Measurements from ENCODE around the gene MARCHF10.

Gene MARCHF10

DNA sequence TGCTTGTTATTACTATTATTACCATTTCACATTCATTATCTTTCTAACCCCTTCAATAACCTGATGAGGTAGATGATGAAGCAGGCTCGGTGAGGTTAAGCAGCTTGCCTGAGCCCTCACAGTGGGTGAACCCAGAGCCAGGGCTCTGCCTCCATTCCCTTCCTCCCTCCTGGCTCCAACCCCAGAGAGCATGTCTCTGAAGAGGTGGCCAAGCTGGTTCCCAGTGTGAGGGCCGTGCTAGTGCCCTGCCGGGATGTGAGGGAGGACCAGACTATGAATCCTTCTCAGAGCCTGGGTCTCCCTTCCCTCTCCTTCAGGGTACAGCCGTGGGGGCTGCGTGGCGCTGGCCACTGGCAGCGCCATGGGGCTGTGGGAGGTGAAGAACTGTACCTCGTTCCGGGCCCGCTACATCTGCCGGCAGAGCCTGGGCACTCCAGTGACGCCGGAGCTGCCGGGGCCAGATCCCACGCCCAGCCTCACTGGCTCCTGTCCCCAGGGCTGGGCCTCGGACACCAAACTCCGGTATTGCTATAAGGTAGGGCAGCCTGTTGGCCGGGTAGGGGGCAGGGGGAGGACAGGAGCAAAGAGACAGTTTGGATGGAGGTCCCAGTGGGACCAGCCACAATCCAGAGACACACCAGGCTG is 131.0 kb downstream of the MARCHF10 start:
- no peak for DNase-seq (ENCODE audit: low spot score)

DNA sequence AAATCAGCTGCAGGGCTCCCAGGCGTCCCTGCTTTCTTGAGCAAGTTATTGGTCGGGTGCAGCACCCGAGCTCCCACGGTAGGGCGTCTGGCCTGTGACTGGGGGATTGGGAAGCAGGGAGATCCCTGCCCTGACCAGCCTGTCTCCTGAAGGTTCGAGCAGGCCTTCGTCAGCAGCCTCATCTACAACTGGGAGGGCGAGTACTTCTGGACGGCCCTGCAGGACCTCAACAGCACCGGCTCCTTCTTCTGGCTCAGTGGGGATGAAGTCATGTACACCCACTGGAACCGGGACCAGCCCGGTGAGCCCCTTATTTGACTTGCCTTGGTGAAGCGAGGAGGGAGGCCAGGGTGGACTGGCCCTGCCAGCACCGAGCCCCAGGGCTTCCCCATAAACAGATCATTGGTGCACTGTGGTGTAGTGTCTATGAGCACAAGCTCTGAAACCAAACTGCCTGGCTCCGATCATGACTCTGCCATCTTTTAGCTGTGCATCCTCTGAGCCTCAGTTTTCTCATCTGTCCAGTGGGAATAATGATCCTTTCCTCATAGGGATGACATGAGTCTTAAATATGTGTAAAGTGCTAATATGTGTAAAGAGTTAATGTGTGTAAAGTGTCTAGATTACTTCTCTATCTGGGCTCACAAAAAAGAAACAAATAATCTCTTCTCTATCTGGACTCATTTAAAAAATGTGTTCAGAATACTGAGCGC is 131.7 kb downstream of the MARCHF10 start:
- no peak for DNase-seq (ENCODE audit: low spot score)

DNA sequence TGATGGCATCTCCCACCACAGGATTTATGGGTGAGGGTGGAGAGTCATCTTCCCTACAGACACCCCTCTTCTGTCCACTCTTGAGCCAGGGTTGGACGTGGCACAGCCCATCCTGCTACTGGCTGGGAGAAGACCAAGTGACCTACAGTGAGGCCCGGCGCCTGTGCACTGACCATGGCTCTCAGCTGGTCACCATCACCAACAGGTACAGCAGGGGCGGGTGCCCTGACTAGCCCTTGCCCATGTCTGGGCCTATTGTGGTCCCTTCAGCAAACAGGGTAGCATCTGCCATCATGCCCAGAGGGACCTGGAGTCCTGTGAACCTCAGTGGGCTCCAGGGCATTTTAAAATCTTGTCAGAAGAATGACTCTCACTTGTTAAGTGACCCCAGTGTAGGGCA is 132.4 kb downstream of the MARCHF10 start:
- DNase-seq (ENCODE audit: low spot score) = no peak

DNA sequence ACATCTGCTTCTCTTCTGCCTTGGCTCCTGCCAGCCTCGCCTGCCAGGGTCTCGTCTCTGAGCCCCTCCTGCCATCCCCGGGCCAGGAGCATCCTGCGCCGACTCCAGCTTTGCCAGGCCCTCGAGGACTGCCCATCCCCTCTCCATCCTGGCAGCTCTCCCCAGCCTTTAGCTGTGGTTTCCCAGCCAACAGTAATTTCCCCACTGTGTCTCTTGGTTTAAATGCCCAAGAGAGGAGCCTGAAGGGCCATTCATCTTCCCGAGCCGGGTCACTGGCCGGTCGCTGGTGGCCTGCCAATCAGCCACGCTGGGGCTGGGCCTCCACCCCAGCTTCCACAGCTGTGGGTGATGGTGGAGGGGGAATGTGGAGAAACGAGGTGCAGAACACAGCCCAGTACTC is 132.9 kb downstream of the MARCHF10 start:
- no peak for DNase-seq (ENCODE audit: low spot score)

DNA sequence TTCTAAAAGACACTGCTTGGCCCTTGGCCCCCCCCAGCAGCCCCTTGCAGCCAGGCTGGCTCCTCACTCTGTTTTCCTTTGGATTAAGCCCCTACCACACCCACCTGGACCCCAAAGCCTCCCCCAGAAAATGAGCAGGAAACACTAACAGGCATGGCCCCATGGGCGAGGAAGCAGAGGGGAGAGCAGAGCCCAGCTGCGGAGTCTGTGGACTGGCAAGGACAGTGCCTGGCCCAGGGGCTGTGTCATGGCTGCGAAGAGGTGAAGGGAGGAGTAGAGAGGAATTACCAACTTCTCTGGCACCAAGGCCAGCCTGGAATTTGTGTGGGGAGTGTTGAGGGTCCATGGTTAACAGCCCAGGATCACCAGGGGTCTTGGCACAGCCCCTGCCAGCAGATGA is 133.3 kb downstream of the MARCHF10 start:
- DNase-seq (ENCODE audit: low spot score) = no peak

DNA sequence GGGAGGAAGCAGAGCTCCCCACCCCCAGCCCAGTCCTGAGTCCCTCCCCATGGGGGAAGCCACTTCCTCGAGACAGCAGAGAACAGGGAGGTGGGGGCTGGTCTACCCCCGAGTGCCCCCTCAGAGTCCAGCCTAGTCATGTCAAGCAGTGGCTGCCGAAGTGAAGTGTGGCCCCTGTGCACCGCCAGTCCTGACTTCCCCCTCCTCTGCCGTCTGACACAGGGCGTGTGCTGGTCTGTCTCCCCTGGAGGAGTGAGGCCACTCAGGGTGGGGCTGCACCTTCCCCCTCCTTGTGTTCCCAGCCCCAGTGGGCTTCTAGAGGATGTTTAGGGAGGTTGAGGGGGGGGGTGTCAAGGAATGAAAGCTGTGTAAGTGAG is 133.8 kb downstream of the MARCHF10 start:
- DNase-seq (ENCODE audit: low spot score) = no peak

DNA sequence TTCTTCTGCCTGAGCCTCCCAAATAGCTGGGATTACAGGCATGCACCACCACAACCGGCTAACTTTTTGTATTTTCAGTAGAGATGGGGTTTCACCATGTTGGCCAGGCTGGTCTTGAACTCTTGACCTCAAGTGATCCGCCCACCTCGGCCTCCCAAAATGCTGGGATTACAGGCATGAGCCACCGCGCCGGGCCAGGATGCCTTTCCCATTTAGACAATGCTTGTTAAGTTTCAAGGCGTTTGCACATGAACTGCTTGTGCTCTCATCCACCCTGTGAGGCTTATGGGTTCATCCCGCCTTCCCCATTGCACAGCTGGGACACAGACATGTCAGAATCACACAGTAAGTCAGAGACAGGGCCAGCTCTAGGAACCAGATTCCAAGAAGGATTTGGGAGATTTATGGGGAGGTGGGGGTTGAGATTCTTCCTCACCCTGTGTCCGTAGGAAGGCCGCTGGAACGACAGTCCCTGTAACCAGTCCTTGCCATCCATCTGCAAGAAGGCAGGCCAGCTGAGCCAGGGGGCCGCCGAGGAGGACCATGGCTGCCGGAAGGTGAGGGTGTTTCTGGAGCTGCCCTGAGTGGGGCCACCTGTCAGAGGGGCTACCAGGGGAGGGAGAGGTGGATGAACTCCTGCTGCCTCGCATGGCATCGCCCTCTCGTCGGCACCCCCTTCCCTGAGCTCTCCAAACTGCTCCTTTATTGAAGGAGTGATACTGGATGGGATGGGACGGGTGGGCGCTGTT is 134.3 kb downstream of the MARCHF10 start:
- DNase-seq (ENCODE audit: low spot score) = no peak

DNA sequence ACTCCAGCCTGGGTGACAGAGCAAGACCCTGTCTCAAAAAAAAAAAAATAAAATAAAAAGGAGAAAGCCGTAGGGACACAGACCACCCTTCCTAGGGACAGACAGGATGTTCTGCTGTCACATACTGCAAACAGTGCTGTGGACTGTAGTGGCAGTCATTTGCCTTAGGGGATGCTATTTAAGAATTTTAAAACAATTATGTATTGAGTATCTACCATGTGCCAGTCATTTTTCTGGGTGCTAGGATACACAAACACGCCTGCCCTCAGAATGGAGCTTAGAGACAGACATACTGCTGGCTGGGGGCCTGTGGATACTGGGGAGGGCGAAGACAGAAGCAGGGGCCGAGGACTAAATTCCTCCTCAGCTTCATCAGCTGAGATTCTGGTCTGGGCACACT is 135.2 kb downstream of the MARCHF10 start:
- no peak for DNase-seq (ENCODE audit: low spot score)

DNA sequence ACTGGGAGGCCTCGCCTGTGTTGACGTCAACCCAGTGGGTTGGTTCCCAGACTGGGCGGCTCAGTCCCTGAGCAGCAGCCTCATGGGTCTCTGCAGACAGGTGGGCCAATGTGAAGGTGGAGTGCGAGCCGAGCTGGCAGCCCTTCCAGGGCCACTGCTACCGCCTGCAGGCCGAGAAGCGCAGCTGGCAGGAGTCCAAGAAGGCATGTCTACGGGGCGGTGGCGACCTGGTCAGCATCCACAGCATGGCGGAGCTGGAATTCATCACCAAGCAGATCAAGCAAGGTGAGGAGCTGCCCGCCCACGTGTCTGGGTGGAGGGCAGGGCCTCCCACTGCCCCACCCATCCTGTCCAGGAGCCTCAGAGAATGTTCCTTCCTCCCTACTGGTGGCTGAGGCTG is 136.6 kb downstream of the MARCHF10 start:
- DNase-seq (ENCODE audit: low spot score) = no peak

DNA sequence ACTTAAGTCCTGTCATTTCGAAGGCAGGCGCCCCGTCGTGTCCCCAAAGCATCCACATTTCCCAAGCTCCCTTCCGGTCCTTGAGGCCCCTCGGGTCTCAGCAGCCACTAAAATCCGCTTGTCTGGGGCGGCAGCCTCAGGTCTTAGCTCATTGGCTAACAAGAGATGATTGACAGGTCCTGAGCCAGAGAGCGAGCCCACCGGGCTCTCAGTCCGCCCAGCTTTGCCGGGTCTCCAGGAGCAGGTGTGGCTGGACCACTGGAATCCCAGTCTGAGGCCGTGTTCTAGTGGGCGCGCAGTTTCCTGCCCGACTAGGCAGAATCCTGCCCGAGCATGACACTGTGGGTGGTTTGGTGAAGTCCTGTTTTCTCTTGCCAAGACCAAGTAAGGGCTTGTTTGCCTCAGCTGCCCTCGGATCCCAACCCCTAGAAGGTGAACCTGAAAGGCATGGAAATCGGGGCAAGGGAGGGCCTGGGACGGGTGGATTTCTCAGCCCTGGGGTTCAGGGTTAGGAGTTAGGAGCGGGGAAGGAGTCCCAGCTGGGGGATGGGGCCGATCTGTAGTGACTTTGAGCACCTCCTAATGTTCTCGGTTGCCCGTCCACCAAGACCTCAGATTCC is 137.8 kb downstream of the MARCHF10 start:
- DNase-seq (ENCODE audit: low spot score) = no peak

DNA sequence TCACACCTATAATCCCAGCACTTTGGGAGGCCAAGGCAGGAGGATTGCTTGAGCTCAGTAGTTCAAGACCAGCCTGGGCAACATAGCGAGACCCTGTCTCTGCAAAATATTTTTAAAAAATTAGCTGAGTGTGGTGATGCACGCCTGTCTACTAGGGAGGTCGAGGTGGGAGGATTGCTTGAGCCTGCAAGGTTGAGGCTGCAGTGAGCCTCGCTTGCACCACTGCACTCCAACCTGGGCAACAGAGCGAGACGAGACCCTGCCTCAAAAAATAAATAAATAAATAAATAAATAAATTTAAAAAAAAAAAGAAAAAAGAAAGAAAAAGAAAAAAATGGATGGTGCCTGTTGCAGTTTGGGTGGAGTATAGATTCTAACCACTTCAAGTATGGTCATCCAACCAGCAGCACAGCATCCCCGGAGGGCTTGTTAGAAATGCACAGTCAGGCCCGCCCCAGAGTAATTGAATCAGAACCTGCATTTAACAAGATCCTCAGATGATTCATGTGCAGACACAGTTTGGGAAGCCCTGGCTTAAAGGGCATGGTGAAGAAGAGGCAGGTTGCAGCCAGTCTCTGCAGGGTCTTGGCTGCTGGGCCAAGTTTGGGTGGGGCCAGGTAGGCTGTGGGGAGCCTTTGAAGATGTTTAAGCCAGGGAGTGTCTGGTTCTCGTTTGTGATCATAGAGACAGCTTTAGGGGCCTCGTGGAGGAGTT is 139.9 kb downstream of the MARCHF10 start:
- DNase-seq (ENCODE audit: low spot score) = peak; percentile 41

DNA sequence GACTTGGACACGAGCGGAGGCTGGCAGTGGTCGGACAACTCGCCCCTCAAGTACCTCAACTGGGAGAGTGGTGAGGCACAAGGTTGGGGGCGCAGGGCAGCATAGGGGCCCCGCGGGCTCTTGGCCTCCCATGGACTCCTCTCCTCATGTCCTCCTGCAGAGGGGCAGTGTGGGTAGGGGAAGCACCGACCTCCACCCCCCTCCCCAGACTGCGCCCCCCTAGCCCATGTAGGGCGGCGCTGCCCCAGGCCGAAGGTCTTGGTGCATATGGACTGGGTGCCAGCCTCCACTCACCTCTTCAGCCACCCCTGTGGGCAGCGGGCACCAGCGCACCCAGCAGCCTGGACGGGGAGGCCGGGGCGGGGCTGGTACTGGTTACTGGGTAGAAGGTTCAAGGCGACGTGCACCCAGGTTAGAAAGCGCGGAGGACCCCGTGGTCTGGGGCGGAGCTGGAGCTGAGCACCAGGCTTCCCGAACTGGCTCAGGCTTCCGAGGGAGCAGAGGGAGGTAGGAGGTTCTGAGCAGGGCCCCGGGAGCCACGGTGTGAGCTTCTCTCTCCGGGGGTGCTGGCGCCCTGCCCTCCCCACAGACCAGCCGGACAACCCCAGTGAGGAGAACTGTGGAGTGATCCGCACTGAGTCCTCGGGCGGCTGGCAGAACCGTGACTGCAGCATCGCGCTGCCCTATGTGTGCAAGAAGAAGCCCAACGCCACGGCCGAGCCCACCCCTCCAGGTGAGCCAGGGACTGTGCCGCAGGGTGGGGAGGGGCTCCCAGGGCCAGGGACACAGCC is 141.1 kb downstream of the MARCHF10 start:
- no peak for DNase-seq (ENCODE audit: low spot score)

DNA sequence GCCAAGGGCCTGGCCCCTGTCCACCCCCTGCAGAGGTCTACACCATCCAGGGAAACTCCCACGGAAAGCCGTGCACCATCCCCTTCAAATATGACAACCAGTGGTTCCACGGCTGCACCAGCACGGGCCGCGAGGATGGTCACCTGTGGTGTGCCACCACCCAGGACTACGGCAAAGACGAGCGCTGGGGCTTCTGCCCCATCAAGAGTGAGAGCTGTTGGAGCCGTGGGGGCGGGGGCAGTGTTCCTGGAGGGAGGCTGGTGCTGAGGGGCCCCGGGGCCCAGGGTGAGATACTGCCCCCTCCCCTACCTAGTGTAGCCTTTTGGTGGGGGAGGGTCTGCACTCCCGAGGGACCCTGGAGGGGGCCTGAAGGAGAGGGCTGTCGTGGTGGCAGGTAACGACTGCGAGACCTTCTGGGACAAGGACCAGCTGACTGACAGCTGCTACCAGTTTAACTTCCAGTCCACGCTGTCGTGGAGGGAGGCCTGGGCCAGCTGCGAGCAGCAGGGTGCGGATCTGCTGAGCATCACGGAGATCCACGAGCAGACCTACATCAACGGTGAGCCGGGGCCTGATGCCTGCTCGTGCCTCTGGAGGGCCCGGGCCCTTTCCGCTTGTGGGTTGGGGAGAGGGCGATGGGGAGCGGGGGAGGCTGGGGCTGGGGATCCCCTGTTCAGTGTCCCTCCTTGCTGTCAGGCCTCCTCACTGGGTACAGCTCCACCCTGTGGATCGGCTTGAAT is 141.9 kb downstream of the MARCHF10 start:
- DNase-seq (ENCODE audit: low spot score) = no peak

DNA sequence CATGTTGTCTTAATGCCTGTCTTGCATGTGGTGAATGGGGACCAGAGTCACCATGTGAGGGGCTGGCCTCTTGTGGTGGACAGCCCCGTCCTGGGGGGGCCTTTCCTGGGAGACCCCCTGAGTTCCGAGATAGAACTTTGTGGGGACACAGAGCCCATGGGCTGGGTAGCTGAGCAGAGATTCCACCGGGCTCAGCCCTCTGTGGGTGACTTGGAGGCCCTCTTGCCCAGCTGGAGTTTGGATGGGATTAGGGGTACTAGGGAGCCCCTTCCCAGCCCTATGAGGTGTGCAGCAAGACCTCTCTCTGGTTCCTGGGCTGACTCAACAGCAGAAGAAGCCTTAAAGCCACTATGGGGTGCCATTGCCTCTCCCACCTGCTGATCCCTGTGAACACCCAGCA is 142.5 kb downstream of the MARCHF10 start:
- DNase-seq (ENCODE audit: low spot score) = no peak

DNA sequence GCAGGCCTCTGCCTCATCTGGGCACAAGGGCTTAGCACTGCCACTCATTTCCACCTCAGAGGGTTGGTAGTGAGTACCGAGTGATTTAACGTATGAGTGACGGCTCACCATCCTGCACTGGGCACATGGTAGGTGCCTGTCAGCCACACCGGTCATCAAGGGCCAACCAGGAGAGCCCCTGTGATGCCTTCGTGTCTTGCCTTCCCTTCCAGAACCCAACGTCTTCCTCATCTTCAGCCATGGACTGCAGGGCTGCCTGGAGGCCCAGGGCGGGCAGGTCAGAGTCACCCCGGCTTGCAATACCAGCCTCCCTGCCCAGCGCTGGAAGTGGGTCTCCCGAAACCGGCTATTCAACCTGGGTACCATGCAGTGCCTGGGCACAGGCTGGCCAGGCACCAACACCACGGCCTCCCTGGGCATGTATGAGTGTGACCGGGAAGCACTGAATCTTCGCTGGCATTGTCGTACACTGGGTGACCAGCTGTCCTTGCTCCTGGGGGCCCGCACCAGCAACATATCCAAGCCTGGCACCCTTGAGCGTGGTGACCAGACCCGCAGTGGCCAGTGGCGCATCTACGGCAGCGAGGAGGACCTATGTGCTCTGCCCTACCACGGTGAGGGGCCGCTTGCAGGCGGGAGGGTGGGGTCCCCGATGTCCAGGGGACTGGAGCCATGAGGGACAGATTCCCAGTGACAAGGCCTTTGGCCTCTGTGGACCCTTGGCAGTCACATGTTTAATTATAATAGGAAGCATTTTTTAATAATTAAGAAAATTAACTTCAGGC is 143.6 kb downstream of the MARCHF10 start:
- DNase-seq (ENCODE audit: low spot score) = peak; percentile 6

DNA sequence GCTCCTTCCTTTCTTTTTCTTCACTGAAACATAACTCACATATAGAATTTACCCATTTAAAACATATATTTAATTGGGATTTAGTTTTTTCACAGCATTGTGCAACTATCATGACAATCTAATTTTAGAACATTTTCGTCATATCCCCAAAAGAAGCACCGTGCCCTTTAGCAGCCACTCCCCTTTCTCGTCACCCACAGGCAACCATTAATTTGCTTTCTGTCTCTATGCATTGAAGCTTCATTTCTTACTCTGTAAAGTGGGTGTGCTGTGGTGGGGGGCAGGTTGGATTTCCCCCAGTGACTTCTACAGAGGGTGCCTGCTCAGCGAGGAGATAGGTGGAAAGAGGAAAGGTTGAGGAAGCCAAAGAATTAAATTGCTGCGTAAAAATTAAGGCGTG is 144.8 kb downstream of the MARCHF10 start:
- peak; percentile 9 for DNase-seq (ENCODE audit: low spot score)

DNA sequence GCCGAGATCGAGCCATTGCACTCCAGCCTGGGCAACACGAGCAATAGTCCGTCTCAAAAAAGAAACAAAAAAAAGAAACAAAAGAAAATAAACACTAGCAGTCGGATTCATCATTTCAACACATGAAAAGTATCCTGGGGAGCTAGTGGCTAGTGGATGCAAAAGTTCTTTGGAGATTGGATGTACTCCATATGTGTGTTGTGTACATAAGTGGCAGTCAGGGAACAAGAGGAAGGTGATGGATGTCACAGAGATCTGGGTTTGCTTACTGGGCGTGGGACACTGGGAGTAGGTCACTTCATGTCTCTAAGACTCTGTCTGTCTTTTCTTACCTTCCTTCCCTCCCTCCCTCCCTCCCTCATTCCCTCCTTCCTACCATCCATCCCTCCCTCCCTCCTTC is 145.3 kb downstream of the MARCHF10 start:
- DNase-seq (ENCODE audit: low spot score) = peak; percentile 8

DNA sequence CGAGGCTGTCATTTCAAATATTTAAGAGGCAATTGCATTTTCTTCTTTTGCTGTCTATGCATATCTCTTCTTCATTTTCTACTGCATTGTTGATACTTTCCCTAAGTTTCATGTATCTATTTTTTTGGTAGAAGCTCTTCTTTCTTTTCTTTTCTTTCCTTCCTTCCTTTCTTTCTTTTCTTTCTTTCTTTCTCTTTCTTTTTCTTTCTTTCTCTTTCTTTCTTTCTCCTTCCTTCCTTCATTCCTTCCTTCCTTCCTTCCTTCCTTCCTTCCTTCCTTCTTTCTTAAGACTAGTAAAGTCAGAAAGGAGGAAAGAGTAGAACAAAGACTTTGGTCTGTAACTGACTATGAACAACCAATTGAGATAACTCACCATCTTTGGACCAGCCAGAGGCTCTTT is 146.8 kb downstream of the MARCHF10 start:
- no peak for DNase-seq (ENCODE audit: low spot score)

DNA sequence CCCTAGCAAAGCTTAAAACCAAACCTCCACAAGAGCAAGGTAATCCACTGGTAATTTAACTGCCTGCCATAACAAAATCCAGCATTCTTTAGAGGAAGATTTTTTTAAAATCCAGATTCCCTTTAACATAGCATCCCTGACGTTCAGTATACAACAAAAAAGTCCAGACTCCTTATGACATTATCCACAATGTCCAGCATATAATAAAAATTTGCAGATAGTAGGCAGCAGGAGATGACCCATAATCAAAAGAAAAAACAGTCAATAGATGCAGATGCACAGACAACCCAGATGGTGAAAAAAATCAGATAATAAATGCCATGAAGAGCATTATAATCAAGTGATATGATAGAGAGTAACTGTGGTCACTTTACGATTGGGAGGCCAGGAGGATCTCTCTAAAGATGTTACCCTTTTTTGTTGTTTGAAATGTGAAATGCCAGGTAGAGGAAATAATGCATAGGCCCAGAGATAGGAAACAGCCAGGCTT is 147.4 kb downstream of the MARCHF10 start:
- DNase-seq (ENCODE audit: low spot score) = no peak
